Activated T-cell treated with anti-CD3 and anti-CD28 coated beads, Interleukin-2, amount 50 U/mL, for 24 hours (primary cell): Measurements from ENCODE around the gene PDZD8.

Experiments used
- DNase-seq: peaks from one replicate; pipeline ENCODE4 v3.0.0-alpha.2; 2020
- H3K27ac Mint-ChIP-seq: 2 replicates; pipeline ENCODE4 v1.8.0; 2020; ENCODE audit warnings: mild to moderate bottlenecking, mixed read lengths
- H3K27me3 Mint-ChIP-seq: 2 replicates; pipeline ENCODE4 v1.8.0; 2020; ENCODE audit warnings: mixed read lengths
- H3K36me3 Mint-ChIP-seq: 2 replicates; pipeline ENCODE4 v1.8.0; 2020; ENCODE audit warnings: low read depth, mixed read lengths
- H3K4me1 Mint-ChIP-seq: 2 replicates; pipeline ENCODE4 v1.8.0; 2020; ENCODE audit warnings: low read depth, mixed read lengths
- H3K4me3 Mint-ChIP-seq: 2 replicates; pipeline ENCODE4 v1.8.0; 2020; ENCODE audit warnings: mild to moderate bottlenecking, moderate library complexity, mixed read lengths
- H3K9me3 Mint-ChIP-seq: 2 replicates; pipeline ENCODE4 v1.8.0; 2020; ENCODE audit warnings: mixed read lengths

Gene PDZD8

DNA sequence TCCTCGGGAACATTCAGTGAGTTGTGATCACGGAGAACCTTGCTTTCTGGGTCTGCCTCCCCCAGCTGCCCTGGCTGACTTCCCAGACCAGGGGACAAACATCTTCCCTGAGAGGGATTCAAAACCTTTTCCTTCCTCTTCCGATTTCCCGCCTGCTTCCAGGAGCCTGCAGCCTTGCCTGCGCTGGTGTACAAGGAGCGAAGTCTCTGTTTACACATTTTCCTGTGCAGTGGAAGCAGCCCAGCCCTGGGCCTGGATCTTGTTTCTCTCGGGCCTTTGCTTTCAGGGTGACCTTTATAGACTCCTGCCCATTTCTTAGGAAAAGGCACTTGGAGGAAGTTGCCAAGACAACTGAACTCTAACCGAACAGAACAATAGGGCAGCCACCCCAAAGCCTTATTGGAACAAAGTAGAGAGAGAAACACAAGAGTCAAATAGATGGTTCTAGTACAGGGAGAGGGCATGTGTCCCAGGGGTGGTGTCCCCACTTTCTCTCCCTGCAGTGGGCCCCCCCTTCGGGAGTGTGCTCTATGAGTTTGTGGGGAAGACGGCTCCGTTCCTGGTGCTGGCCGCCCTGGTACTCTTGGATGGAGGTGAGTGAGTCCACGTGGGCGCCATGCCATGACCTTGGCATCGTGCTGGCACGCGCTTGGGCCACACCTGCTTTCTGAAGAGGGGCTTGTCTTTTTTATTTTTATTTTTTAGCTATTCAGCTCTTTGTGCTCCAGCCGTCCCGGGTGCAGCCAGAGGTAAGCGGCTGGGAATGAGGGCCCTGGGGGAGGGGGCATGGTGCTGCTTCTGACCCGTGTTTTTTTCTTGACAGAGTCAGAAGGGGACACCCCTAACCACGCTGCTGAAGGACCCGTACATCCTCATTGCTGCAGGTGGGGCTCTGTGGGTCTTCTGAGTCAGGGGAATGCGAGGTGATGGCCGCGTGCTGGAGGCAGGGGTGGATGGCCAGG, 120.2 kb downstream of the PDZD8 start:
- H3K27me3 Mint-ChIP-seq, result peaks cover 37% of the 10 kb centered on the region
- no peak overlapping the region for H3K4me3 Mint-ChIP-seq
- no peaks in the 10 kb centered on the region for H3K9me3 Mint-ChIP-seq
- no peak for DNase-seq
- no peaks in the 10 kb centered on the region for H3K36me3 Mint-ChIP-seq
- H3K4me1 Mint-ChIP-seq, result peaks cover 4% of the 10 kb centered on the region
- H3K27ac Mint-ChIP-seq, result no peak overlapping the region

DNA sequence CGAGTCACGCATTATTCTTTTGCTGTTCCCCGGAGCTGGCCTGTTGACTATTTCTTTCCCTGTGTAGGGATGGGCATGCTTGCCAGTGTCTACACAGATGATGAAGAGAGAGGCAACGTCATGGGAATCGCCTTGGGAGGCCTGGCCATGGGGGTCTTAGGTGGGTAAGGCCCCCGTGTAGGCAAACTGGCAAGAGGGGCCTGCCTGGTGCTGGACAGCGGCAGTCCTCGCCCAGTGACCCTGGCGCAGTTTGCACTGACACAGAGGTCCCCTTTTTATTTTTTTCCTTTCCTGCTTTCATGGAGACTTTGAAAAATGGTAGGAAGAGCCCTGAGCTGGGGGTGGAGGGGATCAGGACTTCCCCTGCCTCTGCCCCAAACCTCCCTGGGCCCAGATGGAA, 120.9 kb downstream of the PDZD8 start:
- Mint-ChIP-seq H3K36me3 (no peaks in the 10 kb centered on the region), H3K27me3 (peaks cover 37% of the 10 kb centered on the region), H3K4me3 (no peak overlapping the region), H3K9me3 (no peaks in the 10 kb centered on the region), H3K4me1 (peaks cover 8% of the 10 kb centered on the region), H3K27ac (no peak overlapping the region)
- no peak for DNase-seq

DNA sequence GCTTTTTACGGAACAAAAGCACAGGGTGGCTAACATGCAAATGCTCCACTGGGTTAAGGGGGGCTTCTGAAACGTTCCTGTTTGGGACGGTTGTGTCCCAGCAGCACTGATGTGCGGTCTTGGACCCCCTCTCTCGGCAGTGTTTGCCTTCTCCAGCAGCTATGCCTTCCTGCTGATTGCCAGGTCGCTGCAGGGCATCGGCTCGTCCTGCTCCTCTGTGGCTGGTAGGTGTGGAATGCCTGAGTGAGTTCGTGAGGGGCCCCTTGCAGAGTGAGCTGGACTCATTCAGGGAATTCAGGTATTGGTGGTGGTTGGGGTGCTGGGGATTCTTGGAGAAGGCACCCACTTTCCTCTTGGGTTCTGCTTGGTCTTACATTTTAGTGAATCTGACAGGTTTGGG, 121.3 kb downstream of the PDZD8 start:
- Mint-ChIP-seq H3K27ac (no peak overlapping the region), H3K27me3 (peaks cover 37% of the 10 kb centered on the region), H3K9me3 (no peaks in the 10 kb centered on the region), H3K4me3 (no peak overlapping the region), H3K36me3 (no peaks in the 10 kb centered on the region), H3K4me1 (peaks cover 8% of the 10 kb centered on the region)
- DNase-seq, result no peak

DNA sequence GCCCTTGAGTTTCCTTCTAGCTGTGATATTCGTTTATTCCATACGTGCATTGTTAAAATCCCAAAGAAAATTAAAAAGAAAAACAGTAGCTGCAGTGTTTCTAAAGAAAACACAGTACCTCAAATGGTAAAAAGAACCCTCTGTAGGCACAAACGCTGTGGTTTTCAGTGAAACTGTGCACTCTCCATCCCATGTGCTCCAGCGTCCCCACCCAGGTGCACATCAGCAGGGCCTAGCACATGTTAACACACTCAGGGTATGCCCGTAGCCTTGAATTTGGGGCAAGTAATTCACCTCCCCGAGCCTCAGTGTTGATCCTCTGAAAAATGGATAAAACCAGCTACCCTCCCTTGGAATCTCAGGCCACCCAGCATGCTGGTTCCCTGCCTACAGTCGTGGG, 124.8 kb downstream of the PDZD8 start:
- Mint-ChIP-seq H3K27me3 (peaks cover 46% of the 10 kb centered on the region), H3K27ac (no peak overlapping the region), H3K36me3 (no peaks in the 10 kb centered on the region), H3K9me3 (no peaks in the 10 kb centered on the region), H3K4me3 (no peak overlapping the region), H3K4me1 (peaks cover 23% of the 10 kb centered on the region)
- no peak for DNase-seq

DNA sequence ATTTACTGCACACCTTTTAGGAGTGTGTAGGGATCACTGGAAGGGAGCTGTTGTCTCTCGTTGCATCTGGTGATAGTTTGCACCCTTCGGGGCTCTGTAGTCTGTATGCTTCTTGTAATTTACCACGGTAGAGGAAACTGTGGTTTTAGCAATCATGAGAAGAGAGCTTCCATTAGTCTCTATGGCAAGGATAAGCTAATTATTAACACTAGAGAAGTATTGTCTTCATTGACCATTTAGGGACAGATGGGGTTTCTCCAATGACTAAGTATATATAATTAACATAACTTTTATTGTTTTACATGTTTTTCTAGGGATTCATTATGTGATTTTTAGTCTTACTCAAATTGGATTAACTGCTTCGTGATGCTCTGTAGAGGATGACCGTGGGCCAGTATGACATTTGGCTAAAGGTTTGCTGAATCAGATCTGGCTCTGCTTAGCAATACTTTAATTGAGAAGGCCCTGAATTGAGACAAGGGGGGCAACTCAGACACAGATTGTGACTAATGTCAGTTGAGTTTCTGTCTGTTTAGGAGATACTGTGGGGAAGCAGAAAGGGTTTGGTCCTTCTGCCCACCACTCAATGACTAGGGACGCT, 125.6 kb downstream of the PDZD8 start:
- peaks cover 48% of the 10 kb centered on the region for H3K27me3 Mint-ChIP-seq
- H3K27ac Mint-ChIP-seq, result no peak overlapping the region
- H3K4me1 Mint-ChIP-seq, result peaks cover 23% of the 10 kb centered on the region
- no peak overlapping the region for H3K4me3 Mint-ChIP-seq
- no peaks in the 10 kb centered on the region for H3K9me3 Mint-ChIP-seq
- no peaks in the 10 kb centered on the region for H3K36me3 Mint-ChIP-seq
- DNase-seq, result no peak

DNA sequence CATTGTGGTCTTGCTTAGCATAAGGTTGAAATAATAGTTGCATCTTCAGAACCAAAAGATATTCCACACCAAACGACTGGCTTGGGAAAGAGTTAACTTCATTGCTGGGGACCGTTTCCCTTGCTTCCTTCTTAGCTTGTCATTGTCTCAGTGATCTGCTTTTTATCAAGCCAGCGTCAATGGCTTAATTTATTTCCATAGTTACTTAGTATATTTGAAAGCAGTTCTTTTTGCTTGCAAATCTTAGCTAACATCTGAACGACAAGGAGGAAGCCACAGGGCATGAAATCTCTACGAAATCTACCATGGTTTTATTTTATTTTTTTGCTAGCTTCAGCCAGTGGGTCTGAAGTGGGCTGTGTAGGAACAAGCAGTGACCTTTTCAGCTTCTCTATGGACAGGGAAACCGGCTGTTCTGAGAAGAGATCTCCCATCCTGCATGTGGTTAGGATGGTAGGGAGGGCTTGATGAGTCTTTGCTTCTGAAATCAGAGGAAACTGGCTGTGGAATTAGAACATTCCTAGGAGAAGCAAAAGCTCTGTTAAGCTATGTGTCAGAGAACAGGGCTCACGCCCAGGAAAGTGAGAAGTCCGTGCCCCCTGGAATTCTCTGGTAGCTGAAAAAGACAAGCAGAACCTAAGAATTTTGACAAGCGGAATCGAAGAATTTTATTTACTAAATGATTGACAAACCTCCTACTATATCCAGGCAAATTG, 126.3 kb downstream of the PDZD8 start:
- Mint-ChIP-seq H3K36me3 (no peaks in the 10 kb centered on the region), H3K4me1 (peaks cover 23% of the 10 kb centered on the region), H3K4me3 (no peak overlapping the region), H3K9me3 (no peaks in the 10 kb centered on the region), H3K27me3 (peaks cover 52% of the 10 kb centered on the region), H3K27ac (no peak overlapping the region)
- DNase-seq, result no peak

DNA sequence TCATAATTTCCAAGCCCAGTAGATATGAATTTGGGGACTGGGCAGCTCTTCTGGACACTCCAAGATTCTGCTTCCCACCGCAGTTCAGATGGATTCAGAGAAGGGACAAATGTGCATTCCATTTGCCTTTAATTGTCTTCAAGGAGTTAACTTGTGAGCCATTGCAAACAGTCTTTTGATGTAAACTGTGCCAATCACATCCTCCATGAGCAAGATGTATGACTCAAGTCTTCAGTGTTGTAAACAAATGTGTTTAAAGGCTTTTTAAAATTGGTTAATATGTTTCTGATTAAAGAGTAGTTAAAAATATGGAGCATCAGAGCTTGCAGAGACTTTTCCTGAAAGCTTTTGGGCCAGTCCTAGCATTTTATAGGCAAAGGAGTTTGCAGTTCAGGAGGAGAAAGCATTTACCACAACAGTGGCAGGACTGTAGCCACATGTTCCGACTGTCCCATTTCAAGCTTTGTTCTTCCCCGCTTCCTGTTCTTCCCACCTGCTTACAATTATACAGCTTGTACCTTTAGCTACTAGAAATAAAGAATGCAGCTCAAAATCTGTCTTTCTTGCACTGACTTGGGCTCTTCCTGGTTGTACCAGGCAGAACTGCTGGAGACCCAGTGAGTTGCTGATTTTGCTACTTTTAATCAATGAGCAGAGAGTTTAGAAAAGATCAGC, 128.1 kb downstream of the PDZD8 start:
- no peak for DNase-seq
- Mint-ChIP-seq H3K36me3 (no peaks in the 10 kb centered on the region), H3K27me3 (peaks cover 70% of the 10 kb centered on the region), H3K4me3 (no peak overlapping the region), H3K27ac (no peak overlapping the region), H3K4me1 (peaks cover 23% of the 10 kb centered on the region), H3K9me3 (no peaks in the 10 kb centered on the region)

DNA sequence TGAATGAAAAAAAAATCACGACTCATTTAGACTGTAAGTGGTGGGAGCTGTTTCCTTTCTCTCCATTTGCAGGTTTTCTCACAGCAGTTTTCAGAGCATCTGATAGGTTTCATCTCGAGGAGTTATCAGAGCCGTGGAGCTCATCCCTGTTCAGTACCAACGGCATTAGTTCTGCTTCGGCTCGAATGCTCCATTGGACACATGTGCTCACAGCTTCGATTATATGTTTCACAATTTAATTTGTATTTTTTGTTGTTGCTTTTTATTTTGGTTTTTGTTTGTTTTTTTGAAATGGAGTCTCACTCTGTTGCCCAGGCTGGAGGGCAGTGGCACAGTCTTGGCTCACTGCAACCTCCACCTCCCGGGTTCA, 132.8 kb downstream of the PDZD8 start:
- H3K27me3 Mint-ChIP-seq, result peaks cover 65% of the 10 kb centered on the region
- no peak overlapping the region for H3K27ac Mint-ChIP-seq
- H3K4me1 Mint-ChIP-seq, result peaks cover 10% of the 10 kb centered on the region
- DNase-seq, result no peak
- no peaks in the 10 kb centered on the region for H3K9me3 Mint-ChIP-seq
- H3K4me3 Mint-ChIP-seq, result no peak overlapping the region
- H3K36me3 Mint-ChIP-seq, result no peaks in the 10 kb centered on the region

DNA sequence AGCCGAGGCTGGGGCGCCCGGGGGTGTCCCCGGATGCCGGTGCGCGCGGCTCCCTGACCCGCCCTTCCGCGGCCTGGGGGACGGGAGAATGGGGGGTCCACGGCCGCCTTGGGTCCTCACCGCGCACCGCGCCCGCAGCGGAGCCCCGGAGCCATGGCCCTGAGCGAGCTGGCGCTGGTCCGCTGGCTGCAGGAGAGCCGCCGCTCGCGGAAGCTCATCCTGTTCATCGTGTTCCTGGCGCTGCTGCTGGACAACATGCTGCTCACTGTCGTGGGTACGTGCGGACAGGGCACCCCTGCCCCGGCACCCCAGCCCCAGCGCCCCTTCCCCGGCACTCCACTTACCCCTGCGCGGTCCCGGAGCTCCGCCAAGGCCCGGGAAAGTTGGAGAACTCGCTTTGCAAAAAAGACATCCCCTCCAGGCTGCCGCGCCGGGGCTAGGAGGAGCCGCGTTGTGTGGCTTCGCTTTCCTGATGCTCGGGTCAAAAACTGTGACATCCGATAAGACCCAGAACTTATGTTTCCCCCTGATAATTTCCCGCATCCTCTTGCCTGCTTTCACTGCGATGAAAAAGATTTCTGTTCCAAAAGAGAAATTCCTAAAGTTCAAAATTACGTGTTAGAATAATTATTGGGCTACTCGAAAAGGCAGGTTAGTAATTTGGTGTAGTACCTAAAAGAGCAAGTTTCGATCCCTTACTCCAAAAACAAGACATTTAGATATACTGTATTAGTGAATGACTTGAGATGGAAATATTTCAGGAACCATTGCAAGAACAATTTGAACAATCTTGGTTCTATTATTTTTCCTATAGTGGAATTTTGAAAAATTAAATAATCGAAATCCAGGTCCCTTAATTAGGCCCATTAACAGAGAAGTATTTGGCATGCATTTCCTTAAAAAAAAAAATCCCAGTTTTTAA, 133.4 kb downstream of the PDZD8 start:
- H3K4me3 Mint-ChIP-seq, result no peak overlapping the region
- no peak overlapping the region for H3K27ac Mint-ChIP-seq

DNA sequence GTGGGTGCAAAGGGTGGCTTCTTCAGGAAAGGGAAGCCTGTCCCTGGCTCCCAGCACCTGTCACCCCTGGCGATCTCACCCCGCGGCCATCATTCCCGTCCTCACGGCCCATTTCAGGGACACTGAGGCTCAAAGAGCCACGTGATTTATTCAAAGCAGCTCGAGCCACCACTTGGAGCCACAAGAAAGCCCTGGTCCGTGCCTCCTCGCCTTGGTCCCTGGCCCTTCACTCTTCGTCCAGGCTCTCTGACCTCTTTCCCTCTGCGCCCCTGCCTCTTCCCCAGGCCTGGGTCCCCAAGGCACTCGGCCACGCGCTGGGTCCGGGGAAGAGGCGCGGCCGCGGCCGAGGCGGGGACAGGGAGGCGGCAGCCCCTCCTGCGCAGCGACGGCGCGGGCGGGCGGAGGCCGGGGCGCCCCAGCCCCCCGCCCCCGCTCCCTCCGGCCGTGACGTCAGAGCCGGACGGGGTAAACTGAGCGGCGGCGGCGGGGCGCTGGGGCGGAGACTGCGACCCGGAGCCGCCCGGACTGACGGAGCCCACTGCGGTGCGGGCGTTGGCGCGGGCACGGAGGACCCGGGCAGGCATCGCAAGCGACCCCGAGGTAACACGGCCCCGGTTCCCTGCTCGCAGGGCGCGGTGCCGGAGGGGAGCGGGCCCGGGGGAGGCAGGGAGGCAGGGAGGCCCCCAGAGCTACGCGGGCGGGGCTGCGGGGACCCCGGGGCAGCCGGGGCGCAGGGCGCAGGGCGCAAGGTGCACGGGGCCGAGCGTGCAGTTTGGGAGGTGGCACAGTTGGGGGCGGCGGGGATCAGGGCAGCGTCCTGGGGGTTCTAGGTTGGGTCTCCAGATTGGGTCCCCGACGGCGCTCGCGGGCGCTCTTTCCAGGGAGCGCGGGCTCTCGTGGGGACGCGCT, 134.4 kb downstream of the PDZD8 start, which contains the start of gene SLC18A2:
Gene SLC18A2, plus strand, starts transcription at position 494 of the 909 bp plus-strand sequence. CDS start 580 bp downstream, outside the sequence.
- Mint-ChIP-seq H3K4me3 (no peak within 1 kb of the TSS), H3K36me3 (no peaks in the 10 kb centered on the region), H3K4me1 (peaks cover 4% of the 10 kb centered on the region), H3K27ac (no peak within 1 kb of the TSS), H3K9me3 (no peaks in the 10 kb centered on the region), H3K27me3 (peaks cover 62% of the 10 kb centered on the region)
- DNase-seq, result no peak

More for the DNA sequence above, 133.4 kb downstream of the PDZD8 start:
- Mint-ChIP-seq H3K9me3 (no peaks in the 10 kb centered on the region), H3K4me1 (peaks cover 4% of the 10 kb centered on the region), H3K36me3 (no peaks in the 10 kb centered on the region), H3K27me3 (peaks cover 61% of the 10 kb centered on the region)
- no peak for DNase-seq

DNA sequence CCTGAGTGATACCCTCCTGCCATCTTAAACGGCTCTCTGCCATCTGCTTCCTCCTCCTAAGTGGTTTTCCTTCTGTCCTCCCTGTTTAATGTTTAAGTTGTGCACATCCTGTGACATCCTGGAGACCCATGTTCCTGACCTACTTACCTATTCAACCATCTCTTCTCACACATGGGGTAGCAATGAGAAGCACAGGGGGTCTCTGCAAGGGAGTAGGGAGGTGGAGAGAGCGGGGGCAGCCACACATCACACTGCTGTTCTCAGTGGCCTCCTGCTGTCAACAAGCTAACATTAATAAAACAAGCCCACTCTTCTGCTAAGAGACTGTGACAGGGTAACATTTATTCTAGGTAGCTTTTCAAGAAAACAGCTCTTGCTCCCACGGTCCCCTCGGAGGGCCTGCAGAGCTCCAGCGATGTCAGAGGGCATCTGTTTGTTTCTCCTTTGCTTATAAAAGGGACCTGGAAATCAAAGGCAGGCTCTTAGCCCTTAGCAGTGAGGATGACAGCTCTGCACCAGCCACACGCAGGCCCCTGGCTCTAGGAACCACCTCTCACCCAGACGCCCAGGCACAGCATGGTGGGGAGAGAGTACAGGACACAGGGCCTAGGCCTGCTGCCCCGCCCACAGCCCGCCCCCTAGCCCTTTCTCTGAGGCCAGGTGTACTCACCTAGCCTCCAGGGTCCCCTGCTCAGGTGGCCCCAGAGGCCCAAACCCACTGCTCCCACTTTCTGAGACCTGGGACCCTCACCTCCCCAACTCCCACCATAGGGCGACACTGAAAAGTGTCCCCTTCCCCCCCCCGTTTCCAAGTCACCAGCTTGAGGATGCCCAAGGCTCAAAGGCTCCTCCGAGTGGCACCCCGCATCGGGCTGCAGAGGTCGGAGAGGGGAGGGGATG, 135.3 kb downstream of the PDZD8 start:
- Mint-ChIP-seq H3K36me3 (no peaks in the 10 kb centered on the region), H3K4me3 (no peak overlapping the region), H3K27ac (no peak overlapping the region), H3K27me3 (peaks cover 59% of the 10 kb centered on the region), H3K4me1 (peaks cover 4% of the 10 kb centered on the region), H3K9me3 (no peaks in the 10 kb centered on the region)
- DNase-seq, result no peak

DNA sequence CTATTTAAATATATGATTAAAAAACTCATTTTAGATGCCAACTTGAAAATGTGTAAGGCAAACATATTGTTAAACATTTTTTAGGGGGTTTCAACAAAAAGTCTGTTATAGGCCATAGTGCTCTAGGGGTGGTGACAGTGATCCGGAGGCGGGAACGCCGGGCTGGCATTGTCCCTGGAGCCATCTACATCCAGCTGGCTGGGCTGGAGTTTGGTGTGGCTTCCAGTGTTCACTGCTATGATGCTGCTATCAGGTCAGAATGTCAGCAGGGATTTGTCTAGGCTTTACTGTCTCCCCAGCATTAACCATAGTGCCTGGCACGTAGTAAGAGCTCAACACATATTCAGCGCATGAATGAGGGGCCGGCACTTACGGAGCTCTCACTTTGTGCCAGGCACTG, 136.2 kb downstream of the PDZD8 start:
- no peak overlapping the region for H3K4me3 Mint-ChIP-seq
- no peak overlapping the region for H3K27ac Mint-ChIP-seq
- peaks cover 4% of the 10 kb centered on the region for H3K4me1 Mint-ChIP-seq
- DNase-seq, result no peak
- H3K27me3 Mint-ChIP-seq, result peaks cover 49% of the 10 kb centered on the region
- no peaks in the 10 kb centered on the region for H3K36me3 Mint-ChIP-seq
- no peaks in the 10 kb centered on the region for H3K9me3 Mint-ChIP-seq
